K562 (cell line): Measurements from ENCODE around the gene TUBA4B. TPM values are rescaled to one million over a fixed set of nuclear protein-coding genes. Genes with fewer than 3 reads are reported as not detected.

Experiments
- ATF6 ChIP-seq: sonication (generic); formaldehyde crosslinking; IDR thresholded peaks from 2 replicates; pipeline ENCODE4 v1.4.0; 2020; ENCODE audit warnings: mild to moderate bottlenecking, missing genetic modification reagents
- CTBP1 ChIP-seq: fragments of 450-650 bp; IDR thresholded peaks from 2 replicates; pipeline ENCODE4 v1.6.1; 2016; ENCODE audit warnings: borderline replicate concordance
- DPF2 ChIP-seq: fragments of 450-650 bp; IDR thresholded peaks from 2 replicates; pipeline ENCODE4 v1.6.1; 2016
- KLF16 ChIP-seq: IDR thresholded peaks from 2 replicates; pipeline ENCODE4 v1.6.1; 2016; ENCODE audit warnings: antibody characterized with exemption
- MNT ChIP-seq, 2 experiments: fragments of 450-650 bp; conservative IDR thresholded peaks; 2 replicates each; pipeline ENCODE4 v1.6.1; 2017; ENCODE audit warnings: mild to moderate bottlenecking in 2 of 2, moderate library complexity in 2 of 2
- MYC ChIP-seq, 2 experiments: fragments of 250-450 bp in 1 of 2; sonication (Bioruptor Pico) in 1 of 2; IDR thresholded peaks; 2 replicates each; pipeline versions ENCODE4 v1.5.1 to v1.6.1; 2012 to 2021; ENCODE audit warnings: low read depth in 2 of 2, borderline replicate concordance in 1 of 2, improper control_type of control experiment in 1 of 2, low read length in 1 of 2, mild to moderate bottlenecking in 1 of 2, moderate library complexity in 1 of 2
- POLR2H ChIP-seq: IDR thresholded peaks from 2 replicates; pipeline ENCODE4 v1.6.1; 2016; ENCODE audit warnings: missing genetic modification characterization, low read depth, mild to moderate bottlenecking, control low read depth, missing compliant biosample characterization, moderate library complexity
- TAF7 ChIP-seq: fragments of 450-650 bp; IDR thresholded peaks from 2 replicates; pipeline ENCODE4 v1.6.1; 2016; ENCODE audit warnings: missing genetic modification characterization, missing compliant biosample characterization
- THAP12 ChIP-seq: fragments of 250-450 bp; sonication (Bioruptor Pico); IDR thresholded peaks from 2 replicates; pipeline ENCODE4 v1.9.0; 2021; ENCODE audit warnings: mild to moderate bottlenecking, inconsistent platforms
- ZBTB7A ChIP-seq: IDR thresholded peaks from 2 replicates; pipeline ENCODE4 v1.6.1; 2011; ENCODE audit warnings: low read depth, mild to moderate bottlenecking, low read length, moderate library complexity, borderline replicate concordance; ENCODE audit not compliant: control insufficient read depth
- ZFX ChIP-seq: sonication (generic); formaldehyde crosslinking; IDR thresholded peaks from 2 replicates; pipeline ENCODE4 v1.8.0; 2022; ENCODE audit warnings: mild to moderate bottlenecking, missing genetic modification reagents, moderate library complexity
- ZKSCAN8 ChIP-seq: fragments of 200-800 bp; sonication (Bioruptor generic); IDR thresholded peaks from 2 replicates; pipeline ENCODE4 v1.6.1; 2016; ENCODE audit warnings: missing genetic modification characterization, missing compliant biosample characterization
- ZNF212 ChIP-seq: fragments of 450-650 bp; formaldehyde crosslinking; IDR thresholded peaks from 2 replicates; pipeline ENCODE4 v1.4.0; 2020; ENCODE audit warnings: mild to moderate bottlenecking
- polyA plus RNA-seq, 8 experiments: library from polyadenylated mRNA; depleted of rRNA in 4 of 8; stranded (reverse) in 5 of 8; unstranded in 3 of 8; fragments of >200 nt; fragmentation: Nextera tagmentation in 2 of 8; fragmentation: Illumina TruSeq in 1 of 8; extraction: Ambion mirVana in 2 of 8; extraction: Trizol in 1 of 8; gene quantifications; 2 replicates each; pipeline versions ENCODE4 v1.2.1 to v1.2.3, GENCODE V29; 2011 to 2014; ENCODE audit warnings: inconsistent platforms in 1 of 8, missing spikeins in 1 of 8
- total RNA-seq, 7 experiments: library from RNA; depleted of rRNA in 6 of 7; stranded (reverse); fragments of >200 nt in 6 of 7; fragmentation: Illumina TruSeq in 2 of 7; extraction: Trizol in 2 of 7; gene quantifications; 2 replicates each; pipeline versions ENCODE4 v1.2.1 to v1.2.3, GENCODE V29; 2011 to 2021; ENCODE audit warnings: low replicate concordance in 1 of 7
- TF ChIP-seq, protein P1 (sequence below): fragments of 450-650 bp; IDR thresholded peaks from 2 replicates; pipeline ENCODE4 v1.7.0; 2016; ENCODE audit warnings: borderline replicate concordance
- TF ChIP-seq, protein P2 (sequence below): IDR thresholded peaks from 2 replicates; pipeline ENCODE4 v1.6.1; 2011; ENCODE audit warnings: borderline replicate concordance, low read depth, mild to moderate bottlenecking, moderate library complexity, low read length; ENCODE audit not compliant: insufficient read depth, poor library complexity, severe bottlenecking

The TUBA4B gene
- total and polyA plus RNA-seq, 9 of the 15 experiments (the other 6 are each of a cell fraction or from before 2014, with no cell fraction given): 0.04 TPM; not detected in 8

- TF ChIP-seq, protein P1, sequence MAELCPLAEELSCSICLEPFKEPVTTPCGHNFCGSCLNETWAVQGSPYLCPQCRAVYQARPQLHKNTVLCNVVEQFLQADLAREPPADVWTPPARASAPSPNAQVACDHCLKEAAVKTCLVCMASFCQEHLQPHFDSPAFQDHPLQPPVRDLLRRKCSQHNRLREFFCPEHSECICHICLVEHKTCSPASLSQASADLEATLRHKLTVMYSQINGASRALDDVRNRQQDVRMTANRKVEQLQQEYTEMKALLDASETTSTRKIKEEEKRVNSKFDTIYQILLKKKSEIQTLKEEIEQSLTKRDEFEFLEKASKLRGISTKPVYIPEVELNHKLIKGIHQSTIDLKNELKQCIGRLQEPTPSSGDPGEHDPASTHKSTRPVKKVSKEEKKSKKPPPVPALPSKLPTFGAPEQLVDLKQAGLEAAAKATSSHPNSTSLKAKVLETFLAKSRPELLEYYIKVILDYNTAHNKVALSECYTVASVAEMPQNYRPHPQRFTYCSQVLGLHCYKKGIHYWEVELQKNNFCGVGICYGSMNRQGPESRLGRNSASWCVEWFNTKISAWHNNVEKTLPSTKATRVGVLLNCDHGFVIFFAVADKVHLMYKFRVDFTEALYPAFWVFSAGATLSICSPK: no peak
- TF ChIP-seq, protein P2, sequence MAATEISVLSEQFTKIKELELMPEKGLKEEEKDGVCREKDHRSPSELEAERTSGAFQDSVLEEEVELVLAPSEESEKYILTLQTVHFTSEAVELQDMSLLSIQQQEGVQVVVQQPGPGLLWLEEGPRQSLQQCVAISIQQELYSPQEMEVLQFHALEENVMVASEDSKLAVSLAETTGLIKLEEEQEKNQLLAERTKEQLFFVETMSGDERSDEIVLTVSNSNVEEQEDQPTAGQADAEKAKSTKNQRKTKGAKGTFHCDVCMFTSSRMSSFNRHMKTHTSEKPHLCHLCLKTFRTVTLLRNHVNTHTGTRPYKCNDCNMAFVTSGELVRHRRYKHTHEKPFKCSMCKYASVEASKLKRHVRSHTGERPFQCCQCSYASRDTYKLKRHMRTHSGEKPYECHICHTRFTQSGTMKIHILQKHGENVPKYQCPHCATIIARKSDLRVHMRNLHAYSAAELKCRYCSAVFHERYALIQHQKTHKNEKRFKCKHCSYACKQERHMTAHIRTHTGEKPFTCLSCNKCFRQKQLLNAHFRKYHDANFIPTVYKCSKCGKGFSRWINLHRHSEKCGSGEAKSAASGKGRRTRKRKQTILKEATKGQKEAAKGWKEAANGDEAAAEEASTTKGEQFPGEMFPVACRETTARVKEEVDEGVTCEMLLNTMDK: no peak
- TF ChIP-seq THAP12: no peak
- peak; percentile 72 for TF ChIP-seq POLR2H (tag)
- no peak for TF ChIP-seq ZNF212
- peak; percentile 53; the same call in 1 of the 2 replicates for TF ChIP-seq CTBP1
- TF ChIP-seq ZKSCAN8 (CRISPR knock-in tag): peak; percentile 68; the same call in 1 of the 2 replicates
- 0 out of 2 replicates have a peak, but pooled peaks have one; percentile 23 for TF ChIP-seq DPF2
- TF ChIP-seq TAF7 (tag): no peak
- peak; percentile 66; the same call in 1 of the 2 replicates for TF ChIP-seq ZBTB7A
- TF ChIP-seq ATF6: no peak
- TF ChIP-seq MYC (IDR thresholded peaks at IDR 0.05; ENCODE audit: low read depth, low read length): peak; percentile 82
- TF ChIP-seq MYC (CRISPR knock-in tag; IDR thresholded peaks at IDR 0.05; ENCODE audit: borderline replicate concordance, low read depth): no peak
- TF ChIP-seq MNT (conservative IDR thresholded peaks at IDR 0.05): peak; percentile 52 to 77
- 0 out of 2 replicates have a peak, but pooled peaks have one; percentile 62 for TF ChIP-seq KLF16
- TF ChIP-seq ZFX (CRISPR knock-in tag): peak; percentile 89
Measured at GRCh38 chr2:219229305-219230058, 23.6 kb upstream of the TUBA4B start, which contains the start of the genes ANKZF1 and ATG9A (continued).
